ENCODE results near the gene TTLL11.

TTLL11 gene

GRCh38 chr9:121910491-121911040, 182.5 kb downstream of the TTLL11 start:
- H3K4me1 ChIP-seq (ENCODE audit: control insufficient read depth, low read length) = peaks cover 36% of the 10 kb centered on the region
- H3K9me2 ChIP-seq (replicated peaks; ENCODE audit: control insufficient read depth, low read length) = no peaks in the 10 kb centered on the region
- no peaks in the 10 kb centered on the region for H3K9me3 ChIP-seq (ENCODE audit: control insufficient read depth, insufficient read depth, low read length)
- no peak overlapping the region for H3K4me2 ChIP-seq (ENCODE audit: low read length)
- H3K36me3 ChIP-seq (ENCODE audit: control insufficient read depth, low read length) = no peaks in the 10 kb centered on the region
- no peaks in the 10 kb centered on the region for H3F3A ChIP-seq (ENCODE audit: control insufficient read depth, insufficient read depth)
- no peak overlapping the region for H3K4me3 ChIP-seq (ENCODE audit: low read length)
- H4K20me1 ChIP-seq (ENCODE audit: control insufficient read depth, insufficient read depth, low read depth, low read length) = no peaks in the 10 kb centered on the region
- no peak overlapping the region for H3K27ac ChIP-seq (ENCODE audit: low read depth, low read length)
- no peaks in the 10 kb centered on the region for H3K27me3 ChIP-seq (ENCODE audit: control insufficient read depth, low read length)
- no peak for TF ChIP-seq CTCF (IDR thresholded peaks at IDR 0.05; ENCODE audit: low read depth, low read length, poor library complexity, severe bottlenecking)
- TF ChIP-seq EZH2phosphoT487 (IDR thresholded peaks at IDR 0.05; ENCODE audit: borderline replicate concordance, low read length) = no peak
- H3K79me2 ChIP-seq (ENCODE audit: control insufficient read depth, low read length) = no peaks in the 10 kb centered on the region

- Histone ChIP-seq H3K4me2 (ENCODE audit: low read length) (no peak overlapping the region), H3K79me2 (ENCODE audit: control insufficient read depth, low read length) (no peaks in the 10 kb centered on the region), H3K9me2 (replicated peaks; ENCODE audit: control insufficient read depth, low read length) (no peaks in the 10 kb centered on the region), H3K36me3 (ENCODE audit: control insufficient read depth, low read length) (no peaks in the 10 kb centered on the region), H3K27ac (ENCODE audit: low read depth, low read length) (no peak overlapping the region), H3K4me1 (ENCODE audit: control insufficient read depth, low read length) (peaks cover 24% of the 10 kb centered on the region), H3F3A (ENCODE audit: control insufficient read depth, insufficient read depth) (no peaks in the 10 kb centered on the region), H4K20me1 (ENCODE audit: control insufficient read depth, insufficient read depth, low read depth, low read length) (no peaks in the 10 kb centered on the region), H3K9me3 (ENCODE audit: control insufficient read depth, insufficient read depth, low read length) (no peaks in the 10 kb centered on the region), H3K4me3 (ENCODE audit: low read length) (no peak overlapping the region), H3K27me3 (ENCODE audit: control insufficient read depth, low read length) (no peaks in the 10 kb centered on the region)
- no peak for TF ChIP-seq EZH2phosphoT487 (IDR thresholded peaks at IDR 0.05; ENCODE audit: borderline replicate concordance, low read length)
- TF ChIP-seq CTCF (IDR thresholded peaks at IDR 0.05; ENCODE audit: low read depth, low read length, poor library complexity, severe bottlenecking) = no peak
Observed at GRCh38 chr9:121909111-121909510, 184.0 kb downstream of the TTLL11 start.

- Histone ChIP-seq H3K9me2 (replicated peaks; ENCODE audit: control insufficient read depth, low read length) (no peaks in the 10 kb centered on the region), H4K20me1 (ENCODE audit: control insufficient read depth, insufficient read depth, low read depth, low read length) (no peaks in the 10 kb centered on the region), H3K4me3 (ENCODE audit: low read length) (no peak overlapping the region), H3K9me3 (ENCODE audit: control insufficient read depth, insufficient read depth, low read length) (no peaks in the 10 kb centered on the region), H3F3A (ENCODE audit: control insufficient read depth, insufficient read depth) (no peaks in the 10 kb centered on the region), H3K4me1 (ENCODE audit: control insufficient read depth, low read length) (peaks cover 36% of the 10 kb centered on the region), H3K27ac (ENCODE audit: low read depth, low read length) (no peak overlapping the region), H3K36me3 (ENCODE audit: control insufficient read depth, low read length) (no peaks in the 10 kb centered on the region), H3K79me2 (ENCODE audit: control insufficient read depth, low read length) (no peaks in the 10 kb centered on the region), H3K27me3 (ENCODE audit: control insufficient read depth, low read length) (no peaks in the 10 kb centered on the region), H3K4me2 (ENCODE audit: low read length) (no peak overlapping the region)
- TF ChIP-seq EZH2phosphoT487 (IDR thresholded peaks at IDR 0.05; ENCODE audit: borderline replicate concordance, low read length) (no peak), CTCF (IDR thresholded peaks at IDR 0.05; ENCODE audit: low read depth, low read length, poor library complexity, severe bottlenecking) (no peak)
Observed at GRCh38 chr9:121906074-121906870, 186.8 kb downstream of the TTLL11 start.

Data from DOHH2 (cell line).